Parathyroid adenoma (tissue), 2 donors: ENCODE results near the gene ZNF746.

ENCODE experiments used
- H2AFZ ChIP-seq: fragments of 300-600 bp; sonication (generic); one replicate; pipeline ENCODE4 v1.7.0; 2017; ENCODE audit warnings: antibody characterized with exemption, mild to moderate bottlenecking
- H3K27ac ChIP-seq: fragments of 300-600 bp; sonication (generic); one replicate; pipeline ENCODE4 v1.7.0; 2017
- H3K27me3 ChIP-seq: fragments of 300-600 bp; sonication (generic); one replicate; pipeline ENCODE4 v1.7.0; 2017; ENCODE audit warnings: low read length; ENCODE audit not compliant: control insufficient read depth, insufficient read depth
- H3K36me3 ChIP-seq: fragments of 300-600 bp; sonication (generic); one replicate; pipeline ENCODE4 v1.7.0; 2017; ENCODE audit warnings: low read length; ENCODE audit not compliant: control insufficient read depth, insufficient read depth
- H3K4me1 ChIP-seq: fragments of 300-600 bp; sonication (generic); one replicate; pipeline ENCODE4 v1.7.0; 2017; ENCODE audit warnings: control low read depth
- H3K4me2 ChIP-seq: fragments of 300-600 bp; sonication (generic); one replicate; pipeline ENCODE4 v1.7.0; 2017; ENCODE audit warnings: low read length
- H3K4me3 ChIP-seq: fragments of 300-600 bp; sonication (generic); one replicate; pipeline ENCODE4 v1.7.0; 2017; ENCODE audit warnings: low read depth, low read length
- H3K79me2 ChIP-seq: fragments of 300-600 bp; sonication (generic); one replicate; pipeline ENCODE4 v1.7.0; 2017; ENCODE audit warnings: control low read depth
- H3K9ac ChIP-seq: fragments of 300-600 bp; sonication (generic); one replicate; pipeline ENCODE4 v1.7.0; 2017; ENCODE audit warnings: mild to moderate bottlenecking
- H3K9me3 ChIP-seq: fragments of 300-600 bp; sonication (generic); one replicate; pipeline ENCODE4 v1.7.0; 2017; ENCODE audit warnings: low read length; ENCODE audit not compliant: control insufficient read depth
- CTCF ChIP-seq: fragments of 300-600 bp; sonication (generic); IDR thresholded peaks from one replicate; pipeline ENCODE4 v1.7.0; 2017; ENCODE audit warnings: antibody characterized with exemption, mild to moderate bottlenecking
- donor health status: primary hyperparathyroidism.

ZNF746 gene

DNA sequence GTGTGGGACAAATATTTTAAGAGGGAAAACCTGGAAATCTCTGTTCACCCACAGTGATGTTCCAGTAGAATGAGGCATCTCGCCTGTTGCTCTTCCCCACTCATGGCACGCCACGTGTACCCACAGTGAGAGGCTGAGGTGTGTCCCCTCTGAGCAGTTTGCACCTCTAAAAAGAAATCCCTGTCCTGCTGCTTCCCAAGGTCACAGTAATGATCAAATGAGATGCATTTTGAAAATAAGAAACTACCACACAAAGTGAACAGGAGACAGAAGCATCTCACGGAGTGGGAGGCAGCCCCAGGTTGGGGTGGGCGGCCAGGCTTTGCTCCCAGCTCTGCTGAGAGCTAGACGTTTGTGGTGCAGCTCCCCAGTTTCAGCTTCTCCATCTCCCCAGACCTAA lies 24.4 kb downstream of the ZNF746 start:
- H3K4me3 ChIP-seq = no peak overlapping the region
- no peaks in the 10 kb centered on the region for H3K27me3 ChIP-seq
- H3K9ac ChIP-seq = no peak overlapping the region
- no peaks in the 10 kb centered on the region for H3K36me3 ChIP-seq
- H3K4me2 ChIP-seq = no peak overlapping the region
- H3K79me2 ChIP-seq = peaks cover 3% of the 10 kb centered on the region
- H3K9me3 ChIP-seq = no peaks in the 10 kb centered on the region
- H3K27ac ChIP-seq = no peak overlapping the region
- TF ChIP-seq CTCF = no peak
- H3K4me1 ChIP-seq = peaks cover 3% of the 10 kb centered on the region
- H2AFZ ChIP-seq = no peak overlapping the region

DNA sequence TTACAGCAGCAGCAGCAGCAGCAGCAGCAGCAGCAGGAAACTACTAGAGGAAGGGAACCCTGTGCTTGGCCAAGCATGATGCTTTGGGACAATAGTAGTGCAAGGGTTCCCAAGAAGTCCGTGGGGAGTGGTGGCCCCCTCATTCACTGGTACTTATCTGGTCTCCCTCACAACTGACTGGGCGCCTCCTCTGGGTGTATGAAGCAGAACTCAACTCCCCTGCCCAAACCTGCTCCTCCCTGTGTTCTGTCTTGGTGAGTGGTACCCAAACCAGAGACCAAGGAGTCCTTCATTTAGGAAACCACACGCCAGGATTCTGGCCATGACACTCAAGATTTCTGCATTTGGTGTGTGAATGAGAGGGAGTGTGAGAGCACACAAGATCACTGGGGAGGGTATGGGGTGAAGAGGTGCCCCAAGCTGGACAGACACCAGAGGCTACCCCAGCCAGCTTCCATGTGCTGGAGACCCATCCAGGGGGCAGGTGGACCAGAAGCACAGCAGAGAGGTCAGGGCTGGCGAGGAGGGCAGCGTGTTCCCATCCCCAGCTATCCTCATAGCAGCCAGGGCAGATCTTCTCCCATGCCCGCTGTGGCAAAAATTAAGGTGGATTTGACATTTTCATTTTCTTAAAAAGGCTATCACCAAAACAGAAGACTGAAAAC lies 26.2 kb downstream of the ZNF746 start:
- Histone ChIP-seq H3K27me3 (no peaks in the 10 kb centered on the region), H3K79me2 (no peaks in the 10 kb centered on the region), H3K4me2 (no peak overlapping the region), H3K27ac (no peak overlapping the region), H3K36me3 (no peaks in the 10 kb centered on the region), H3K9me3 (no peaks in the 10 kb centered on the region), H3K4me3 (no peak overlapping the region), H3K9ac (no peak overlapping the region), H3K4me1 (no peaks in the 10 kb centered on the region), H2AFZ (no peak overlapping the region)
- TF ChIP-seq CTCF = no peak

GRCh38 chr7:149469806-149470205 lies 27.8 kb downstream of the ZNF746 start:
- H3K27ac ChIP-seq = no peak overlapping the region
- H2AFZ ChIP-seq = no peak overlapping the region
- peaks cover 2% of the 10 kb centered on the region for H3K36me3 ChIP-seq
- no peak for TF ChIP-seq CTCF
- H3K9me3 ChIP-seq = no peaks in the 10 kb centered on the region
- H3K4me1 ChIP-seq = no peaks in the 10 kb centered on the region
- no peak overlapping the region for H3K4me3 ChIP-seq
- H3K4me2 ChIP-seq = no peak overlapping the region
- no peak overlapping the region for H3K9ac ChIP-seq
- H3K79me2 ChIP-seq = no peaks in the 10 kb centered on the region
- no peaks in the 10 kb centered on the region for H3K27me3 ChIP-seq

- Histone ChIP-seq H3K9me3 (no peaks in the 10 kb centered on the region), H3K4me1 (no peaks in the 10 kb centered on the region), H2AFZ (no peak overlapping the region), H3K27me3 (no peaks in the 10 kb centered on the region), H3K27ac (no peak overlapping the region), H3K4me3 (no peak overlapping the region), H3K9ac (no peak overlapping the region), H3K79me2 (no peaks in the 10 kb centered on the region), H3K36me3 (peaks cover 2% of the 10 kb centered on the region), H3K4me2 (no peak overlapping the region)
- no peak for TF ChIP-seq CTCF
These were observed 29.4 kb downstream of the ZNF746 start for GRCh38 chr7:149468208-149468607.

GRCh38 chr7:149467321-149467859 lies 30.2 kb downstream of the ZNF746 start:
- Histone ChIP-seq H3K9ac (no peak overlapping the region), H3K79me2 (no peaks in the 10 kb centered on the region), H3K4me3 (no peak overlapping the region), H3K36me3 (peaks cover 2% of the 10 kb centered on the region), H3K27me3 (no peaks in the 10 kb centered on the region), H3K4me2 (no peak overlapping the region), H3K27ac (no peak overlapping the region), H2AFZ (no peak overlapping the region), H3K9me3 (no peaks in the 10 kb centered on the region), H3K4me1 (no peaks in the 10 kb centered on the region)
- no peak for TF ChIP-seq CTCF
